ENCODE data around the gene DACH2. TPM values are rescaled to one million over a fixed set of nuclear protein-coding genes. Genes with fewer than 3 reads are reported as not detected.

Gene DACH2
- total RNA-seq, 3 donors from 2014 or later = 0.09 to 0.10 TPM; not detected in 1

DNA sequence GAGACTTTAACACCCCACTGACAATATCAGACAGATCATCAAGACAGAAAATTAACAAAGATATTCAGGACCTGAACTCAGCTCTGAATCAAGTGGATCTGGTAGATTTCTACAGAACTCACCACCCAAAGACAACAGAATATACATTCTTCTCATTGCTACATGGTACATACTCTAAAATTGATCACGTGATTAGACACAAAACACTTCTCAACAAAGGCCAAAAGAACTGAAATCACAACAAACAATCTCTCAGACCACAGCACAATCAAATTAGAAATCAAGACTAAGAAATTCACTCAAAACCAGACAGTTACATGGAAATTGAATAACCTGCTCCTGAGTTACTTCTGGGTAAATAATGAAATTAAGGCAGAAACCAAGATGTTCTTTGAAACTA, 49.6 kb downstream of the DACH2 start:
- Histone ChIP-seq H3K36me3 (ENCODE audit: low read depth) (no peaks in the 10 kb centered on the region), H3K9me3 (no peaks in the 10 kb centered on the region), H3K4me1 (ENCODE audit: low read depth) (no peaks in the 10 kb centered on the region), H3K4me3 (no peak overlapping the region)
- ATAC-seq = no peak
- TF ChIP-seq, protein P1, sequence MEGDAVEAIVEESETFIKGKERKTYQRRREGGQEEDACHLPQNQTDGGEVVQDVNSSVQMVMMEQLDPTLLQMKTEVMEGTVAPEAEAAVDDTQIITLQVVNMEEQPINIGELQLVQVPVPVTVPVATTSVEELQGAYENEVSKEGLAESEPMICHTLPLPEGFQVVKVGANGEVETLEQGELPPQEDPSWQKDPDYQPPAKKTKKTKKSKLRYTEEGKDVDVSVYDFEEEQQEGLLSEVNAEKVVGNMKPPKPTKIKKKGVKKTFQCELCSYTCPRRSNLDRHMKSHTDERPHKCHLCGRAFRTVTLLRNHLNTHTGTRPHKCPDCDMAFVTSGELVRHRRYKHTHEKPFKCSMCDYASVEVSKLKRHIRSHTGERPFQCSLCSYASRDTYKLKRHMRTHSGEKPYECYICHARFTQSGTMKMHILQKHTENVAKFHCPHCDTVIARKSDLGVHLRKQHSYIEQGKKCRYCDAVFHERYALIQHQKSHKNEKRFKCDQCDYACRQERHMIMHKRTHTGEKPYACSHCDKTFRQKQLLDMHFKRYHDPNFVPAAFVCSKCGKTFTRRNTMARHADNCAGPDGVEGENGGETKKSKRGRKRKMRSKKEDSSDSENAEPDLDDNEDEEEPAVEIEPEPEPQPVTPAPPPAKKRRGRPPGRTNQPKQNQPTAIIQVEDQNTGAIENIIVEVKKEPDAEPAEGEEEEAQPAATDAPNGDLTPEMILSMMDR (IDR thresholded peaks at IDR 0.05) = no peak
- DNase-seq = no peak
- intact Hi-C loops (cut with DNase I, micrococcal nuclease) = no loop called here

DNA sequence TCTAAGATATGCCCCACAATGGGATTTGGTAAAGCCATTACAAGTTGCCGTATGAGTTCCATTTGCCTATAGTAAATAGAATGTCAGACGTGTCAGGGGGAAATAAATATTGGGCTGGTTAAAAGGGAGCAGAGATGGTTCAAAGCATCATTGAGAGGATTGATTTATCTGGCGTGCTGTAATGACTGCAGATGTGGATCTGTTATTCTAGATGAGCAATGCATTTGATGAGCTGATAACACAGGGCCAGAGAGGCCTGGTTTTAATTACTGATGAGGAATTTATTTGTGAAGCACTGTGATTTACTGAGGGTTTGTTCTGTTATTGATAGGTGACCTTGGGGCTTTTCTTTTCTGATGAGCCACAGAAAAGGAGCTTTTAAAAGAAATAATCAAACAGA, 62.5 kb downstream of the DACH2 start:
- H3K9me3 ChIP-seq = no peaks in the 10 kb centered on the region
- ATAC-seq (no peak), DNase-seq (no peak)
- no peak overlapping the region for H3K4me3 ChIP-seq
- intact Hi-C loops (cut with DNase I, micrococcal nuclease) = no loop called here
- no peaks in the 10 kb centered on the region for H3K36me3 ChIP-seq (ENCODE audit: low read depth)
- TF ChIP-seq, protein P1 (IDR thresholded peaks at IDR 0.05) = no peak
- no peaks in the 10 kb centered on the region for H3K4me1 ChIP-seq (ENCODE audit: low read depth)

DNA sequence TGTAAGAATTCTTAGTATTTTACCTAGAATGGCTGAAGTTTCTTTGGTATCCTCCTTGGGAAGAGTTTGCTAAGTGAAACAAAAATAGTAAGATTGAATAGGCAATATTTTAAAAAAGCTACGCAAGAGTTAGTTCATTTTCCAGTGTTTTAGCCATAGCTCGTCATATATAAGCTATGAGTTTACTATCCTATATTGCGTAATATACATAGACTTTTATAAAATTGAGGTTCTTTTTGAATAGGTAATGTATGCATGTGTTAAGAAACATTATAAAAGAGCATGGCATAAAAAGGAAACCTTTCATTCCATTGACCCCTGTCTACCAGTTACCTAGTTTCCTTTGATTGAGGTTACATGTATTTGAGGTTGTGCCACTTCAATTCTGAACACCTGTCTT, 67.0 kb downstream of the DACH2 start:
- DNase-seq = no peak
- Histone ChIP-seq H3K4me3 (no peak overlapping the region), H3K36me3 (ENCODE audit: low read depth) (no peaks in the 10 kb centered on the region), H3K9me3 (no peaks in the 10 kb centered on the region), H3K4me1 (ENCODE audit: low read depth) (no peaks in the 10 kb centered on the region)
- no peak for ATAC-seq
- intact Hi-C loops (cut with DNase I, micrococcal nuclease) = no loop called here
- TF ChIP-seq, protein P1 (IDR thresholded peaks at IDR 0.05) = no peak

DNA sequence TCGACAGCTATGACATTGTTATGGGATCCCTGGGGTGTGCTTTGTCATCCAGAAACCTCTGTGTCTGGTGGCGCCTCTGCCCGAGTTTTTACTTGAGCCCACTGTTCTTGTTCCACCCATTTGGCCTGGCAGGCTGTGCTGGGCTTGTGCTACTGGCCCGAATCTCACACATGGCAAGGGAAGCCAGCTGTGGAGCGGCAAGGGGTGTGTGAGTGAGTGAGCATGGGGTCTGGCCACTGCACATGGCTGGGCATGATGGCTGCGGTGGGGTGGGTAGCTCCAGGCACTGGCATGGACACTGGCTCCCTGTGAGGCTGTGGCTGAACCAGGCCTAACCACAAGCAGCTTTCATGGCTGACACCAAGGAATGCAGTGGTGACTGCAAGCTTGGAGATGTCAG, 89.2 kb downstream of the DACH2 start:
- intact Hi-C loops (cut with DNase I, micrococcal nuclease) = loop anchor here in 1 of 2 donors (10.0 kb wide), 1 partner anchor 63 kb away; no protein-coding TSS in a partner anchor

DNA sequence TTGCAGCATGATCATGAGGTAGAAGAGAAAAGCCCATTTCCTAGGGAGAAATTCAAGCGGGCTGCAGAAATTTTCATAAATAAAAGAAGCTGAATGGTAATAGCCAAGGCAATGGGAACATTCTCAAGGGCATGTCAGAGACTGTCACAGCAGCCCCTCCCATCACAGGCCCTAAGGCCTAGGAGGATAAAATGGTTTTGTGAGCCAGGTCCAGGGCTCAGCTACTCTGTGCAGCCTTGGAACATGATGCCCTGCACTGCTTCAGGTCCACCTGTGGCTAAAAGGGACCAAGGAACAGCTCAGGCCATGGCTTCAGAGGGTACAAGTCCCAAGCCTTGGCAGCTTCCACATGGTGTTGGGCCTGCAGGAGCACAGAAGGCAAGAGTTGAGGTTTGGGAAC, 93.3 kb downstream of the DACH2 start:
- Histone ChIP-seq H3K4me1 (ENCODE audit: low read depth) (no peaks in the 10 kb centered on the region), H3K36me3 (ENCODE audit: low read depth) (no peaks in the 10 kb centered on the region), H3K9me3 (peaks cover 9% of the 10 kb centered on the region), H3K4me3 (no peak overlapping the region)
- TF ChIP-seq, protein P1 (IDR thresholded peaks at IDR 0.05) = no peak
- ATAC-seq (no peak), DNase-seq (no peak)
- intact Hi-C loops (cut with DNase I, micrococcal nuclease) = no loop called here

More for the DNA sequence above, 89.2 kb downstream of the DACH2 start:
- no peak for ATAC-seq
- peak in 1 of 3 donors; percentile 36 for DNase-seq
- H3K4me3 ChIP-seq = no peak overlapping the region
- peaks cover 7% of the 10 kb centered on the region for H3K9me3 ChIP-seq
- H3K36me3 ChIP-seq (ENCODE audit: low read depth) = no peaks in the 10 kb centered on the region
- H3K4me1 ChIP-seq (ENCODE audit: low read depth) = no peaks in the 10 kb centered on the region
- TF ChIP-seq, protein P1 (IDR thresholded peaks at IDR 0.05) = no peak

DNA sequence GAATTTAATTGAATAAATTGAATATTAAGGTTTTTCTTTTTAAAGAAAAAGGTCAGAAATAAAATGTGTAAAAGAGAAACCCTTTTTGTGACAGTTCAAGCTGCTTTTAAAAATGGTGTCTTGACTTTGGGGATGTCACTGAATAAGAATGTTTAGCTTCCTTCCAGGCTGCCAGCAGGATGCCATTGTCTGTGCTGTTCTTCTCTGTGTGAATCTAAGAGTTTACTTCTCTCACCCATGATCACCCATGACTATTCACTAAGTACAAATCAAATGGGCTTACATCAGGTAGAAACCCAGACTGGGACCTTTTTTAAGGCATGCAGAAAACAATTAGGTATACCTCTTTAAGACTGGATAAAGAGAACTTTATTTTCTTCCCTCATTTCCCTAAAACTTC, 115.3 kb downstream of the DACH2 start:
- intact Hi-C loops (cut with DNase I, micrococcal nuclease) = no loop called here
- H3K36me3 ChIP-seq (ENCODE audit: low read depth) = no peaks in the 10 kb centered on the region
- no peaks in the 10 kb centered on the region for H3K9me3 ChIP-seq
- H3K4me3 ChIP-seq = no peak overlapping the region
- ATAC-seq (no peak), DNase-seq (no peak)
- H3K4me1 ChIP-seq (ENCODE audit: low read depth) = no peaks in the 10 kb centered on the region
- TF ChIP-seq, protein P1 (IDR thresholded peaks at IDR 0.05) = no peak

All from mucosa of descending colon (tissue), 3 donors.